D341Med (cell line): ENCODE results near the gene HHAT.

Experiments used
- DNase-seq: peaks from one replicate; pipeline ENCODE4 v3.0.0; 2012; ENCODE audit warnings: low spot score

The HHAT gene

DNA sequence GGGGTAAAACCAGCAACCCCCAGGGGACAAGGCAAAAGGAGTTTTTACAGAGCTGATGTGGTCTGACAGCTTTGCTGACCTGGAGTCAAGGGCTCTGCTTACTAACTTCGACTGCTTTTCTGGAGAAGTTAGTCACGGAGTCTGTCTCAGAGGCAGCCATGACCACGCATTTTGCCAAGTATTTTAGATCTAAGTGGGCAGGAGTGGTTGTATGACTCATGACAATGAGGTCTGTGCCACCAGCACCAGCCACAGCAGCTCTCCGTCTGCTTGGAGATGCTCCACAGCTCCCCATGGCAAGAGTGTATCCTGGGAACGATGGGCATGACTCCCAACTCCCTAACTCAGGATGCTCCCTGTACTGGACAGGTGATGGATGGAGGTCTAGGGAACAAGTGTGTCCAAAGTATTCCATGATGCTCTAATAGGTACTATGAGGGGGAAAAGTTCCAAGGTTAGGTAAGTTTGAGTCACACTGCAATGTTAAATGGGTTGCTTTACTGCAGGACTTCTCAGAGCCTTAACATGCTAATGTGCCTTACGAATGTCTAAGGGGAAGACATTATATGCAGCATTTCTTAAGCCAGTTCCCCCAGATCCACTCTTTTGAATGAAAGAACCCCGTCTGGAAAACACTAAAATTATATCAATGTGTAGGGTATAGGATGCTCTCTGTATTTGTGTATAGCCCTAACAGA, 359.0 kb downstream of the HHAT start:
- DNase-seq: no peak

DNA sequence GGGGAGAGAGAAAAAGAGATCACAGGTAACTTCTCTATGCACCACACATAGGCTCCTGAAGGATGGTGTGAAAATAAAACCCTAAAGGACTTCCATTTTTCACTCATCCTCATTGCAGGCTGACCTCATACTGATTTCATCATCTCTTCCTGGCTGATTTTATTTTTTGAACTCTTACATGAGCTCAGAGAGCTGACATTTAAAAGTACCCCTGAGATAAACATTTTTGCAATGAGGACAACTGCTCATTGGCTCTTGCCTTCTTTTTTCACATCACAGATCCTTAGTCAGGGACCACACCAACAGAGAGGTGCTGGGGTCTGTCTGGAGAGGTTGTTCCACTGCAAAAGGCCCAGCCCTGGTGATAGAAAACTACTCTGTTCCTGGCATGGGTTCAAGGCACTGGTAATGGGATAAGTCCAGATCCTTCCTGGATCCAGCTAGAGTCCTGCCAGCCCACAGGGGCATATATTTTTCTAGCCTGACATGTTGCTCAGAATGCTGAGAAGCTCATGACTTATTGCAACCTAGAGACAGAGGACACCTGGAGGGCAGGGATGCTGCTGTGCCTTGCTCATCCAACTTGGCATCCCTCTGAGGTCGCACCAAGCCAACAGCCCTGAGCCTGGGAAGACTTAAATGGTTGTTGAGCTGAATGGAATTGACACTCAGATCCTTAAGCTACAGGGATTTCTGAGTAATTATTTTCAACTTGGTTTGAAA, 360.0 kb downstream of the HHAT start:
- no peak for DNase-seq

DNA sequence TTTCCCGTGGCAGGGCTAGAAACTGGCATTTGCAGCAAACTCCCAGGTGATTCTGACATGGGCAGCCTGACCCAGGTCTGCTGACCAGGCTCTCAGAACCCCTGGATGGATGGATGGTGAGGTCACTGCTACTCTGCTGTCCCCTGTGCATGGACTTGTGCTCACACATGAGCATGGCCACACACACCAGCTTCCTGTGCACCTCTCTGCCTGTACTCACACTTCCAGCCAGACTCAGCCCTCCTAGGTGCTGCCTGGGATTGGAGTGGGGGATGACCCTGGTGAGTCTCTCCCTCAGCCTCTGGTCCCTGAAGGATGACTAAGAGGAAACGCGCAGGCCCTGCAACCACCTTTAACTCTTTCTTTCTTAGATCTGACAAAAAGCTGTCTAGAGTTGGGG, 361.1 kb downstream of the HHAT start:
- no peak for DNase-seq

DNA sequence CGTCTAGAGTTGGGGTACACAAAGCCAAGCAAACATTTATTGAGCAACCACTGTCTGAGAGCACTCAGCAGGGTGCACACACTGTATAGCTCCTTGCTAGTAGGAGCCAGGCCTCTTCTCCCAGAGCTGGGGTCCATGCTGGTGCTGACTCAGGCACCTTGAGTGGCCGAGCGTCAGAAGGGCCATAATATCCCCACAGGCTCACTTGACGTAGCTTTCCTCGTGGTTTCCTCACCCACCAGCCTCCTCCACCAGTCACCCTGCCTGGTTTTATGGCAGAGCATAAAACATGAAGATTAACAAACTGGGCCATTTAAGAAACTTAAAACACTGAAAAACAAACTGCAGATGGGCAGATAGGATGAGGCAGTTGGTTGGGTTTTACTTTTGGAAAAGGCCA, 361.5 kb downstream of the HHAT start:
- DNase-seq: no peak

DNA sequence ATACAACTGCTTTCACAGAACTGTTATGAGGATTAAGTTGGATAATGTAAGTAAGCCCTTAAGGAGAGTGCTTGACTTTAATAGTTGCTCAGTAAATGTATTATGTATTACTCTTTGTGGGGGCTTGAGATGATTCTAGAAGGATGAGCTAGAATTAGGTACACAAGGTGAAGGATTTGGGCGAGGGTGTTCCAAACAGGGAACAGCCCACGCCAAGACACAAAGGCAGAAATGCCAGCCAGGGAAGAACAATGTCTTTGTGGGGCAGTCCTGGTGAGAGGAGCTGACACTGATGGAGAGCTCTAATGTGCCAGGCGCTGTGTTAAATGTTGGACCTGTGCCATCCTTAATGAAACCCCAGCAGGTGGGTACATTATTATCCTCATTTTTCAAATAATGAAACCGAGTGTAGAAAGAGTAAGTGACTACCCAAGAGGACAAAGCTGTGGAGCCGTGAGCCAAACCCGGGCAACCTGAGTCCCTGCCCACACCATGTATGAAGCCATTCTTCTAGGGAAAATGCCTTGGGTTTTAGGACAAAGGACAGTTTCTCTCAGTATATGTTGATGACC, 362.4 kb downstream of the HHAT start:
- no peak for DNase-seq

DNA sequence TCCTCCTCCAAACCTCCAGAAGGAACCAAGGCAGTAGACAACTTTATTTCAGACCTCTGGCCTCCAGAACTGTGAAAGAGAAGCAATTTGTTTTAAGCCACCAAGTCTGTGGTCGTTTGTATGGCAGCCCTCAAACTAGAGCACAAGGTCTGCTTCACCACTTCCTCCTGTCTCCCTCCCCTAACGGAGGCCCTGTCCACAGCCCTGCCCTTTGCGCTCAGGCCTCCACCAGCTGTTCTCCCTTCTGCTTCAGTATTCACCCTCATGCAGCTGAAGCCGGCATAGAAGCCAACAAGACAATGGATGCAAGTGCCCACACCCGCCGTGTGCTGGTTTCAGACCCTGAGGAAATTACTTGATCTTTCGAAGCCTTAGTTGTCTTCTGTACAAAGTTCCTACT, 364.1 kb downstream of the HHAT start:
- DNase-seq: no peak

DNA sequence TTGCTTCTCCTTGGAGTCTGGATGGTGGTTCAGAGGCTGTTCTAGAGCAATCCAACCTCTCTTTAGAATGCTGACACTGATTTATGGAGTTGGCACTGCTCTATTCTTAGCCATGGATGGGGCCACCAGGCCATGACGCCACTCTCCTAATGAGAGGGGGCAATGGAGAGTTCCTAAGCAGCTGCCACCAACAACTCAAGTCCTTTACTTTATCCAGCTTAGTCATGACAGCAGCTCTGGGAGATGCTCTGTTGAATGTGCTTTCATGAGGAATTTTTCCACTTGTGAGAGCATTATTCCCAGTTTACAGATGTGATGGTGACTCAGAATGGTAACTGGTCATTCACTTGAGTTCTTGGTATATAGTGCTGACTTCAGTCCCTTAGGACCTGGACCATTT, 366.3 kb downstream of the HHAT start:
- no peak for DNase-seq

DNA sequence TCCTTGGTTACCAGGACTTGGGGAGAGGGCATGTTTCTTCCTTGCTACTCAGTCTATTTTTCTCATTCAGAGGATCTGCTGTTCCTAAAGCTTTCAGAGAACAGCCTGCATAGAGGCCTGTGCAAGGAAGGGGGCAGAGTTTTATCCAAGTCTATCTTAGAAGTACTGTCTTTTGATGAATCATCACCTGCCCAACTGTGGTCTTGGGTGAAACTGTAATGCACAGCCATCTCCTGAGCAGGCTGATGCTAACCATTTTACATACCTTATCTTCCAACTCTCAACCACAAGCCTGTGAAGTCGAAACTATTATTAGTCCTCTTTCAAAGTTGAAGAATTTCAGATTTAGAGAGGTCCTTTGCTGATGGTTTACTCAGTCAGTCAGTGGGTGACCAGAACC, 368.0 kb downstream of the HHAT start:
- no peak for DNase-seq

DNA sequence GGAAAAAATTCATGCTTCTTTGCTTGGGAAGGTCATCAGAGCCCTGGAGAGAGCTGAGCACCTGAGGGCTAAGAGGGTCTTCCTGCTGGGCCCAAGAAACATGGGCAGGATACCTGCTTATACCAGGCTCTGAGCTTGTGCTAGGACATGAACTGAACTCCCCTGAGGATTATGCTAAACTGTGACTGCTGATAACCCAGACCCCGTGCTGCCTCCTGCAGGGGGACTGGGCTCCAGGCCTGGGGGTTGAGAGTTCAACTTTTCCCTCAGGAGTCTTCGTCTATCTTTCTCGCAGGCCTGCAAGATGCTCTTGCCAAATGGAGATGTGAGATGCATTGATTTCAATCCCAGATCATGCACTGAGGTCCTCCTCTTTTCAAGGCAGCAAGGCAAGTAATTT, 368.5 kb downstream of the HHAT start:
- DNase-seq: no peak

DNA sequence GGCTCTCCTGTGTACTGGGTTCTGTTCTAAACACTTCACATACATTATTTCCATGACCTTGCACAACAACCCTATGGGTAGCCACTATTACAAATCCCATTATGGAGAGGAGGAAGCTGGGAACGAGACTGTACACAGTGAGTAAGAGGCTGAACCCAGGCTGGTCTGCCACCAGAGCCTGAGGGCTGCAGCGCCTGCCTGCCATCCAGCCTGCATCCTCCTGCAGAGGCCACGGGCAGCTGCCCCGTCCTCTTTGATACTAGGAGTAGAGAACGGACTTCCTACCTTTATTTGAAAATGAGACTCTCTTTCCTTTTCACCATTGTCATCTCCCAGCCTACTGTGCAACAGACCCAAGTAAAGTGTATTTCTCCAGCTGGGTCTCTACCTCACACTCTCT, 370.0 kb downstream of the HHAT start:
- DNase-seq: no peak

DNA sequence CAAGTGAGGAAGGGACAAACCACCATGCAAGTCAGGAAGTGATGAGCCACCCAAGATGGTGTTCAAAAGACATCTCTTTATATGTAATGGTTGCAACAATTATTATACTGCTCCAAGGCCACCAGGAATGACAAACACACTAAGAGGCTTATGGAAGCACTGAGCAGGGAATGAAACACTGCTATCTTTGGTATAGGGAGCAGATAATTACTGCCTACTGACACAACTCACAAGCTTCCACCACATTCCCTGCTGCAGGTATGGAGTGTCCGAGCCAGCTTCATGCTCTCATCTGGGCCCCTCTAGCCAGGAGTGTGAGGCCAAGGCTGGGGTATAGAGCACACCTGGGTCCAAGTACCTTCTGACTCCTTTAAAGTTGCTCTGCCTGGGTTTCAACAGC, 371.4 kb downstream of the HHAT start:
- no peak for DNase-seq

DNA sequence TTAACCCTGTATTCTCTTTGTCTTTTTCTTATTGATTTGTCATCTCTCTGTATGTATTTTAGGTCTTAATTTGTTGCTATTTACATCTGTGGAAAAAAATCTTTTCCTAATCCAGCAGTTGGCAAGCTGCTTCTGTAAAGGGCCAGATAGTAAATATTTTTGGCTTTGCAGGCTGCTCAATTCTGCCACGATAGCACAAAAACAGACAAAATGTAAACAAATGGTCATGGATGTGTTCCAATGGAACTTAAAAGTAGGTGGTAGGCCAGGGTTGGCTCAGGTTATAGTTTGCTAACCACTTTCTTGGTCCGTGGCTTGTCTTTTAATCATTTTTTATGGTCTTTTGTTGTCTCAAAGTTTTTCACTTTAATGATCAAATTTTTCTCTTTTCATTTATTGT, 371.8 kb downstream of the HHAT start:
- DNase-seq: no peak

DNA sequence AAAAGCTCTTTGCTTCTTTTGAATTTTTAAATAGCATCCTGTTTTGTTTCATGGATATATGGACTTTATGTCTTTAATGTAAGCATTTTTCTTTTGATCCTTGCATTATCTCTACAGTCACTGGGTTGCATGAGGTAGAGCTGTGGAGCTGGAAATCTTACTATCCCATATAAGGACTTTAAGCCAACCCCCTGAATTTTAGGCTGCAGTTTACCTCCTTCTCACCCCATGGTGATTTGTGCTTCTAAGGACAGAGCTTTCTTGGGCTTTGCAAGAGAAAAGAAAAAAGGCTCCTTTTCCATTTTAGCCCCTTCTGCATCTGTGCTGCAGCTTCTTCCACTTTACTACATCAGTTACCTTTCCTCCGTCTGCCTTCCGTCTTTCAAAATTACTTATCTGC, 373.8 kb downstream of the HHAT start:
- no peak for DNase-seq

DNA sequence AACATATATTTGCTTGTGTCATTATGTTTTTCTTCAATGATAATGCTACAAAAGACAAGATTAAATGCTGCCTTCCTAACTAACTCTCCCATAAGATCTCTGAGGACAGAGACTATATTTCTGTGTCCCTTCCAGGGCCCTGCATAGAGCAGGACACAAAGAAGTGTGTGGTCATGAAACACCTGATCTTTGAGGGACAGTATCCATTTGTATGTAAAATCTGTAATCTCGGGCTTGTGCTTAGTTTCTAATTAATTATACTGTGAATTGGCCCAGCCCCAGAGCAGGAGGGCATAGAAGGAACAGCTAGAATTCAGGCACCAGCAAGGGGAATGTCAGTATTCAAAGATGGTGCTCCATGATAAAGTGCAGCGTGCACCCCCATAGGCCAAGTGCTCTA, 374.9 kb downstream of the HHAT start:
- DNase-seq: no peak

DNA sequence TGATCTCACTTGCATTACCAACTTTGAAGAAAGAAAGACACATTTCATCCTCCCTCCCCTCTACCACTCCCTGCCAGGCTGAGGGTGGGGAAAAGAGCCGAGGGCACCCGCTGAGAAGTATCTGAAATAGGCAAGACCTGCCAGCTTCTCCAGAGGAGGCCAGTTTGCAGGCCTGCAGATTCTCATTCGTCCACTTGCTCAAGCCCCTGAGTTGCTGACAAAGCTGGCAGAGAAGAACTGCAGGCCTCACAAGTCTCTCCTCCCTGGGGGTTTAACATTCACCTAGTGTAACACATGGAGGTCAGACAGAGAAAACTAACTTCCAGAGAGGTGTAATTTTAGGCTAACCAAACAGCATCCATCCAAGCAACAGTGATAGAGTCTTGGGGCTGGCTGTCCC, 376.4 kb downstream of the HHAT start:
- DNase-seq: no peak

DNA sequence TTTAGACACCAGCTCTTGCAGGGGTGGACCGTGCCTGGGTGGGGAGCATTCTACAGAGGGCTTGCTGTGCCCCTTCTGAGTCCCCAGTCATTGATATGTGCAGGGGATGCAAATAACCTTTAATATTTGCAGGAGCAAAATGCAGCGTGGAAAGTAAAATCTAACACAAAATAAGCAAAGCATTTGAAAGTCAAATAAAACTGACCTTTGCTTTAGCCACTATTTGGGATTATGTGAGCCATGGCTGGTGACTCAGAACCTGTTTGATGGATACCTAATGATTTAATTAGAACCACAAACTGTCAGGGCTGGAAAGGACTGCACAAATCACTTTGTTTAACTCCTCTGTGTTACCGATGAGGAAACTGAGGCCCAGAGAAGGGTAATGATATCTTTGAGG, 377.5 kb downstream of the HHAT start:
- DNase-seq: no peak

DNA sequence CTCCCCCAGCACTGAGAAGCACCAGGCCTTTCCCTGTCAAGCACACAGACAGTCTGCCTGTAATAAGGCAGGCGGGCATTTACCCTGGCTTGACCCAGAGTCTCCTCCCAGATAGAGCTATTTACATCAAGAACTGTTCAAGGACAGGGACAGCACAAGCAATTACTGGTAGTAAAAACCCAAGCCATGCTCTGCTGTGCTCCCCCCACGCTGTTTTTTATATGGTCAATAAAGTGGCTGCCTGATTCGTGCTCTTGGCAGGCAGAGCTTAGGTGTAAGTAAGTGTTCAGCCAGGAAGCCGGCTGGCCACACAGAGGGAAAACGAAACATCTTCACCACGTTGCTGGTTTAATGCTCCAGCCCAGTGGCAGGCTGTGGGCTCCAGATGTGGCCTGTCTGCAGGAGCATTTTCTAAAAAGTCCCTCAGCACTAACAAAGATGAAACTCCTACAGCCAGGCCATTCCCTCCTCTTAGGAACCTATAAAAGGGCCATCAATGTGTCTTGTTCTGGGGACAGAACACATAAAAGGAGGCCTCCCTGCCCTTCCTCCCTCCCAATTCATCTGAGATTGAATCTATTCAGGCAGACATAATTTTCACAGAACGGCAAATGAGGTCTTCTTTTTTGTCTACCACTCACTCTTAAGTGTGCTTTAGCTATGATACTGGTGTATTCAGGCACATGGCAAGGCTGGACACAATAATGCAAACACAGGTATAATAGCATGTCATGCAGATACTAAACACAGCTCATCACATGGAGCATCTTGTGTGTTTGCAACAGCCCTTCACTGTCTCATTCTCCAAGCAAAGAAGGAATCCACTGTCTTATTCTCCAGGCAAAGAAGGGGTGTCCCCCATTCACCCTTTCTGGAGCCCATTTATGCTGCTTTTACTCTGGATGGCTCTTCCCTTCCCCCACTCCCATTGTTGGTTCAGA, 378.9 kb downstream of the HHAT start:
- no peak for DNase-seq

DNA sequence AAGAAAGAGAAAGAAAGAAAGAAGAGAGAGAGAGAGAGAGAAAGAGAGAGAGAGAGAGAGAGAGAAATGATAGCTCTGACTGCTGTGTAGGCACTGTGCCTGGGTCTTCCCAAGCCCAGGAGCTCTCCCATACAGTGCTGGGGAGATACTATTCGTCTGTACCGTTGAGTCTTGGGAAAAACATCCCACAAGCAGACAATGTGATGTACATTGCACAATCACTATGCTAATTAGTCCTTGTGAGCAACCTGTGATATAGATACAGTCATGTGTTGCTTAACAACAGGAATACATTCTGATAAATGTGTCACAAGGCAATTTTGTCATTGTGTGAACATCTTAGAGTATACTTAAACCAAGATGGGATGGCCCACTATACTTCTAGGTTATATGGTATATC, 381.0 kb downstream of the HHAT start:
- DNase-seq: no peak

DNA sequence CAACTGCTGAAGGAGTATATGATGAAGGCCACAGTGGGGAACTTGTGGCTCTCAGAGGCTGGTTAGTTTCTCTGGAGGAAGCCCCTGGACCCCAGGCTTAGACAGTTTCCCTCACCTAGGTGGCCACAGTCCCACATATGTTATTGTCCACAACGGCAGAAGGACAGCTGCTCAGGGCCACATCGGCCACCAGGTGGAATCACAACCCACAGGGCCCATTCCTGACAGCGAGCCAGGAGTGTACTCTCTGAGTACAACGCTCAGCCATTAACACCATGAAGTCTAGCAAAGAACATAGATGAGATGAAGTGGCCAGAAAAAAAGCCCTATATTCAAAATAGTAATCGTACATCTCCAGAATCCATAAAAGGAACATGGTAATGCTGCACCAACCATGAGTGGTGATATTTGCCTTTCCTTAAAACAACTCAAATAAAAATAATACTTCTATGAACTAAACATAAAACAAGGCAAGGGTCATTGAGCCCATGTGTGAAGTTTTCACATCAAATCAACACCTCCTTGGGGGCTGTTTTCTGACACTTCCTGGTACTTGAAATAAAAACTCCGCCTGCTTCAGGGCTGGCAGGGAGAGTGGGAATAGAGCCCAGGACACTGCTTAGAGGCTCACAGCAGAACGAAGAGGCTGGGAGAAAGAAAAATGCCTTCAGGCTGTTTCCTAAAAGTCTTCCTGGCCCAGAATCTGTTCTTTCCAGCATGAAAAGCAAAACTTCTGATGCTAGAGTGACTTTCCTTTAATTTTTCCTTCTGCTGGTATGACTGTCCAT, 383.3 kb downstream of the HHAT start:
- DNase-seq: no peak

DNA sequence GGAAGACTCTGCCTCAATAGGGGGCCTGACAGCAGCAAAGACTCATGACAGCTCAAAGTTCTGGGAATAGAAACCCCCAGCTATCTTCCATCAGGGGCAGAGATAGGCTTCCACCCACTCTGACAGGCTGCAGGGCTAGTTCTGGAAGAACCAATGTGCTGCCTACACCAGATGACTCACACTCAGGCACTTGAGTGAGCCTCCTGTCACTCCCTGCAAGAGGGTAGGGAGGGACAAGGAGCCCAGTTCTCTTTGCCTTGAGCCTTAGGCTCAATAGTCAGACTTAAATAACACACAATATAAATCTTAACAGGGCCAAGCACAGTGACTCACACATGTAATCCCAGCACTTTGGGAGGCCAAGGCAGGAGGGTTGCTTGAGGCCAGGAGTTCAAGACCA, 386.4 kb downstream of the HHAT start:
- no peak for DNase-seq

DNA sequence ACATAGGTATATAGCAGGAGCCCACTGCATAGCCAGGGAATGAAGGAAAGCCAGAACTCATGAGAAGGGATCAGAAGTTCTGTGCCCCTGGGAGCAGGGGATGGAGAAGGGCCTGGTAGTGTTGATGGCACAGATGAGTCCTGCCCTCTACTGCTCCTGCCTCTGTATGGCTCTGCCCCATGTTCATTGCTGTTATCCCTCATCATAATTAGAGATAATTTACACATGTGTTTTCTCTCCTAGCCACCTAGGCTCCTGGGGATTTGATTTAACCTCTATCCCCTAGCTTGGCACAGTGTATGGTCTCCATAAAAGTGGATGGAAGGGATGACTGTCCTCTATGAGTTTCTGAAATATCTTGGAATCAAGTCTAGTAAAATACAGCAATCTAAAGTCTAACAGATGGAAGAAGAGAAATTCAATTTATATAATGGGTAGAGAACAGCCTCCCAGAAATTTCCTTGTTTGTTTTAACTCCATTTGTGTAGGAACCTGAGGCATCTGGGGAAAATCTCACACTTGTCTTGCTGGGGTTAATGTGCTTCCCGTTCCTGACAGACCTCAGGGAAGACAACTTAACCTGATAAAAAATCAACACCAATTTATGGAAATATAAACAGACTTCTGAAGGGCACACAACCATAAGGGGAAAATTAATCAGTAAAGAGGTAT, 393.8 kb downstream of the HHAT start:
- peak; percentile 73 for DNase-seq
